ENCODE results near the gene GAPDHS. TPM values are rescaled to one million over a fixed set of nuclear protein-coding genes. Genes with fewer than 3 reads are reported as not detected.

Gene GAPDHS
- total and polyA plus RNA-seq, 2 of the 13 experiments (the other 11 are each of a cell fraction or from before 2014, with no cell fraction given) = not detected

GRCh38 chr19:35578707-35579106 is 45.5 kb downstream of the GAPDHS start:
- no peak for ATAC-seq
- H2AFZ ChIP-seq (ENCODE audit: low read length) = no peak overlapping the region
- ChIA-PET POLR2A (no interaction called here), CTCF (ENCODE audit: low intra/inter-chr PET ratio, low total read pairs) (no interaction called here)
- no peaks in the 10 kb centered on the region for H3K36me3 ChIP-seq (replicated peaks in 1 of 2; ENCODE audit: control insufficient read depth in 1 of 2, insufficient read depth in 2 of 2, low read length in 2 of 2)
- no peak overlapping the region for H3K4me2 ChIP-seq (ENCODE audit: low read depth, low read length)
- H3K27ac ChIP-seq (ENCODE audit: extremely low read length, insufficient read depth, low read length) = no peak overlapping the region
- H3K4me3 ChIP-seq (replicated peaks in 1 of 3; ENCODE audit: insufficient read depth in 1 of 3, low read depth in 2 of 3, low read length in 3 of 3) = no peak overlapping the region
- no peaks in the 10 kb centered on the region for H3K79me2 ChIP-seq (ENCODE audit: insufficient read depth, low read length)
- H3K27me3 ChIP-seq (ENCODE audit: control insufficient read depth in 1 of 2, insufficient read depth in 2 of 2, low read length in 2 of 2) = no peaks in the 10 kb centered on the region
- in situ Hi-C loops (cut with HindIII; ENCODE audit: extremely low pct_ligation_motif_present, low pct_unique_long_range_greater_than_20kb) = no loop called here
- 23% methylated on average over 7 of the region's 7 CpGs for WGBS (ENCODE audit: low lambda C conversion rate)
- no peak overlapping the region for H3K9ac ChIP-seq (ENCODE audit: insufficient read depth, low read depth, low read length)
- H3K9me3 ChIP-seq (ENCODE audit: low read length) = peaks cover 19% of the 10 kb centered on the region
- DNase-seq (ENCODE audit: low spot score) = no peak
- intact Hi-C loops (cut with micrococcal nuclease; ENCODE audit: unreplicated experiment) = no loop called here
- no peaks in the 10 kb centered on the region for H3K4me1 ChIP-seq (ENCODE audit: insufficient read depth, low read length)
- H4K20me1 ChIP-seq (ENCODE audit: insufficient read depth, low read length) = no peaks in the 10 kb centered on the region
- FAIRE-seq = no peak
- BruUV-seq (replicated peaks) = no TSS peak
- no peak for TF ChIP-seq RFX1 (IDR thresholded peaks at IDR 0.05)
- TF ChIP-seq E2F5 (CRISPR knock-in tag; conservative IDR thresholded peaks at IDR 0.05) = no peak
- TF ChIP-seq HDAC1 (CRISPR knock-in tag; IDR thresholded peaks at IDR 0.05) = no peak
- TF ChIP-seq ATM (IDR thresholded peaks at IDR 0.05; ENCODE audit: borderline replicate concordance) = no peak
- no peak for TF ChIP-seq ZGPAT (CRISPR knock-in tag; IDR thresholded peaks at IDR 0.05)
- no peak for TF ChIP-seq KIAA2018 (CRISPR knock-in tag; IDR thresholded peaks at IDR 0.05; ENCODE audit: borderline replicate concordance)
- no peak for TF ChIP-seq ZSCAN30 (CRISPR knock-in tag; IDR thresholded peaks at IDR 0.05)
- no peak for TF ChIP-seq EP300 (IDR thresholded peaks at IDR 0.05; ENCODE audit: low read depth in 2 of 2, low read length in 2 of 2)
- TF ChIP-seq EP300 (CRISPR knock-in tag; IDR thresholded peaks at IDR 0.05; ENCODE audit: borderline replicate concordance) = no peak
- TF ChIP-seq HOXA5 (CRISPR knock-in tag; IDR thresholded peaks at IDR 0.05) = no peak
- no peak for TF ChIP-seq RBM39 (IDR thresholded peaks at IDR 0.05; ENCODE audit: low read depth, low read length, poor library complexity, severe bottlenecking)
- no peak for TF ChIP-seq TEF (CRISPR knock-in tag; IDR thresholded peaks at IDR 0.05)
- no peak for TF ChIP-seq LBX2 (CRISPR knock-in tag; IDR thresholded peaks at IDR 0.05; ENCODE audit: borderline replicate concordance)
